Measurements from ENCODE around the gene ALKBH5.

Gene ALKBH5

GRCh38 chr17:18158022-18158600 lies 25.5 kb upstream of the ALKBH5 start:
- peak; percentile 92 to 97 for DNase-seq (ENCODE audit: low read depth in 2 of 2)

- no peak for DNase-seq (ENCODE audit: low read depth in 2 of 2)
Measured at GRCh38 chr17:18159551-18160120, 24.0 kb upstream of the ALKBH5 start.

DNA sequence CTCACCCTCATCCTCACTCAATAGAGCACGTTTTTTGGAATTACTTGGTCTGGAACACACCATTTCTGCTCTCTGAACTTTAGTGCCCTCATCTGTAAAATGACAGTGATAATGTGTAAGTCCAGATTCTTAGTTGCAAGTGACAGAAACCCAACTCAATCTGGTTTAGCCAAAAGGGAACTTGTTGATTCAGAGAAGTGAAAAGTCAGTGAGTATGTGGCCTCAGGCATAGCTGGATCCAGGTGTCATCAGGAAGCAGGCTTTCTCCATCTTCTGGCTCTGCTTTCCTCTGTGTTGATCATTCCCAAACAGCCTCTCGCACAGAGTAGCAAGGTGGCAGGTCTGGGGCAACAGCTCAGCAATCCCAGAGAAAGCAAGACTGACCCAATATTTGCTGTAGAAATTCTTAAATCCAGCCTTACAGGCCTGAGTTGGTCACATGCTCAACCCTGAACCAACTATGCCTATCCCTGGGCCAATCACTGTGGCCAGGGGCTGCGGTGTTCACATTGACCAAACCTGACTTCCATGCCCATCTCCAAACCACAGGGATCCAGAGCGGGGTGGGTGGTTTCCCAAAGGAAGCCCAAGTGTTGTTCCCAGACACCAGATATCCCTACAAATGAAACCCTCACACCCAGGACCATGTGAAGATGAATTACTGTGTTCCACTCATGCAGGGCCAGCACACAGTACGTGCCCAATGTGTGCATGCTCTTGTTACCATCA lies 23.3 kb upstream of the ALKBH5 start:
- DNase-seq (ENCODE audit: low read depth in 2 of 2), result no peak

- no peak for DNase-seq (ENCODE audit: low read depth in 2 of 2)
Measured at GRCh38 chr17:18161207-18162145, 22.2 kb upstream of the ALKBH5 start.

- DNase-seq (ENCODE audit: low read depth in 2 of 2), result no peak
Measured at GRCh38 chr17:18163547-18163946, 20.1 kb upstream of the ALKBH5 start.

DNA sequence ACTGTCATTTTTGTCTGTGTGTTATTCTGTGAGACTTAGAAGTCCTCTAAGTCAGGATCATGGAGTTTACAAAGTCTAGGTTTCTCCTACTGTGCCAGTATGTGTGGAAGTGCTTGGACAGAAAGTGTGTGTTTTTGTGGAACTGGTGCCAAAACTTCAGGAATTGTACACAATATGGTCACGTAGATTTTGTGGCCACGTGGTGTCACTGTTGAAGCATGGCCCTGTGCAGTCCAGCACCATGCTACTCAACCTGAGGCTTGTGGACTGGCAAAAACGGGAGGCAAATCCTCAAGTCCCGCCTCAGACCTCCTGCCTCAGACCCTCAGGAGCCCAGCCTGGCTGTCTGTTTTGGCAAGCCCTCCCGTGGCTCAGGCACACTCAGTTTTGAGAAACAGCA lies 16.7 kb upstream of the ALKBH5 start:
- DNase-seq (ENCODE audit: low read depth in 2 of 2), result no peak

DNA sequence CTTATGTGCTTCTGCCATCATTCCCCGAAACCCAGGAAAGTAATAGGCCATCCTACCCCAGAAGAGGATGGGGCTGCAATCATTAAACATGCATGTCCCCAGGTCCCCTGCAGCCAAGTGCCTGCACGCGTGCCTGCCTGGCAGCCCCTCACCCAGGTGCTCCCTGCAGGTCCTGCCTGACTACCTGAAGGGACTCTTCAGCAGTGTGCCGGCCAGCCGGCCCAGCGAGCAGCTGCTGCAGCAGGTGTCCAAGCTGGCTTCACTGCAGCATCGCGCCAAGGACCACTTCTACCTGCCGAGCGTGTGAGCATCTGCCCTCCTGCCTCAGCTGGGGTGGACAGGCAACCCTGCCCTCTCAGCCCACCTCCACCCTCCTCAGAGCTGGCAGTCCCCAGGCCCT lies 16.2 kb upstream of the ALKBH5 start:
- DNase-seq (ENCODE audit: low read depth in 2 of 2), result no peak

GRCh38 chr17:18172531-18173278 lies 10.9 kb upstream of the ALKBH5 start:
- no peak for DNase-seq (ENCODE audit: low read depth in 2 of 2)

DNA sequence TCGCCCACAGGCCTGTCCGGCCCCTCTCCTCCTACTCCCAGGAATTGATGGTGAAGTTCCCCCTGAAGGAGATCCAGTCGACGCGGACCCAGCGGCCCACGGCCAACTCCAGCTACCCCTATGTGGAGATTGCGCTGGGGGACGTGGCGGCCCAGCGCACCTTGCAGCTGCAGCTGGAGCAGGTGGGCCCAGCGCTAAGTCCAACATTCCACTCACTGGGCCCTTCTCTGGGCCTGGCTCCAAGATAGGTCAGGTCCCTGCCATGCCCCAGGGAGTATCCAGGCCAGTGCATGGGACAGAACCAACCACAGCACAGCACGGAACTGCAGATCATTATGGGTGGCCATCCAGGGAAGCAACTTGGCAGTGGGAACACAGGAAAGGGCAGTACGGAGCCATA lies 9.9 kb upstream of the ALKBH5 start:
- DNase-seq (ENCODE audit: low read depth in 2 of 2), result no peak

DNA sequence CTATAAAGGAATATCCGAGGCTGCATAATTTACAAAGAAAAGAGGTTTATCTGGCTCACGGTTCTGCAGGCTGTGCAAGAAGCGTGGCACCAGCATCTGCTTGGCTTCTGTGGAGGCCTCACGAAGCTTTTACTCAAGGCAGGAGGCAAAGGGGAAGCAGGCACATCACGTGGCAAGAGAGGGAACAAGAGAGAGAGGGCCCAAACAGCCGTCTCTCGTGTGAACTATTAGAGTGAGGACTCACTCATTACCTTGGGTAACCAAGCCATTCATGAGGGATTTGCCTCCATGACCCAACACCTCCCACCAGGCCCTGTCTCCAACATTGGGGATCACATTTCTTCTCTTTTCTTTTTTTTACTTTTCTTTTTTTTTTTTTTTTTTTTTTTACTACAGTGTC lies 7.5 kb upstream of the ALKBH5 start:
- no peak for DNase-seq (ENCODE audit: low read depth in 2 of 2)

DNA sequence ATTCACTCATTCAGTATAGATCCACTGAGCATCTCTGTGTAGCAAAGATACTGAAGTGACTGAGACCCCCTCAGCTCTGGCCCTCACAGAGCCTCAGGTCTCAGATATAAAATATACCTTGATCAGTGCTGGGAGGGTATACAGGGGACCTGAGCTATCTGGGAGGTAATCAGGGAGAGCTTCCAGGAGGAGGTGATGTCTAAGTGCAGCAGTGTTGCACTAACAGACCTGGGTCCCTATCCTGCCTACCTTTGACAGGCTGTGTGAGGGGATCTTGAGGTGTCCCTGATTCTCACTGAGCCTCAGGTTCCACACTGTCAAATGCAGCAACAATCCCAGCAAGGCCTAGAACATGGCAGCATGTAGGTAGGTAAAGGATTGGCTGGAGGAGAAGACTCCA lies 6.5 kb upstream of the ALKBH5 start:
- DNase-seq (ENCODE audit: low read depth in 2 of 2), result no peak

- DNase-seq (ENCODE audit: low read depth in 2 of 2), result no peak
Measured at GRCh38 chr17:18177722-18178121, 5.9 kb upstream of the ALKBH5 start.

DNA sequence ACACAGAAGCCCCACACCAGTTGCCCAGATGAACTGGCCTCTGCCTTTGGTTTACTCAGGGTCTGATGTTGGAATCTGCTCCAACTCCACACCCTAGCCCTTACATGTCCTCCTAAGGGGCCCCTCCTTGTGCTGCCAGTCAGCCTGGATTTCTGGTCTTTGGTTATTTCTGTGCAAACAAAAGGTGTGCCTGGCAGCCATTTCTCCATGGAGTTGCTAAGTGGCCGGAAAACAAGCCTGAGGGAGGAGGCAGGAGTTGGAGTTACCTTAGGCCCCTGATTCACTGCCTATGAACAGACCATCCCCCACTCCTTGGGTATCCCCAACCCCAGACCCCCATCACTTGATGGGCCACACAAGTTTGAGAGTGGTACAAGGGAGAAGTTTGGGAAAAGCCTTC lies 4.4 kb upstream of the ALKBH5 start:
- DNase-seq (ENCODE audit: low read depth in 2 of 2), result no peak

DNA sequence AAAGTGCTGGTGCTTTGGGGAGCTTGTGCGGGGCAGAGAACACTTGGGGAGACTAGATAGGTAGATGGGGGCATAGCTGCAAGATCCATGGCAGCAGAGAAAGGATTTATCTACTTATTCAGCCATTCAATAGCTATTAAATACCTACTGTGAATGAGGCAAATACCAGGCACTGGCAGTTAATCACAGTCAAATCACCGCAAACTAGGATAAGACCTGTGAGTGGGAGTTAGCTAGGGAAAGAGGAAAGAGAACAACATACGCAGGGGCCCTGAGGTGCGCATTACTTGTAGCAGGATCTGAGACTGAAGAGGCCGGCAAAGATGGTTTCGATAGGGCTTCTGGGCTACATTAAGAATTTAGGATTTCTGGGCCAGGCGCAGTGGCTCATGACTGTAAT lies 3.8 kb upstream of the ALKBH5 start:
- DNase-seq (ENCODE audit: low read depth in 2 of 2), result no peak

- DNase-seq (ENCODE audit: low read depth in 2 of 2), result peak in 1 of 2 donors; percentile 20
Measured at GRCh38 chr17:18181358-18181757, 2.3 kb upstream of the ALKBH5 start.

GRCh38 chr17:18182110-18182977 lies 1.3 kb upstream of the ALKBH5 start:
- DNase-seq (ENCODE audit: low read depth in 2 of 2), result no peak

GRCh38 chr17:18182978-18183333 lies 672 bp upstream of the ALKBH5 start:
- peak; percentile 68 to 77 for DNase-seq (ENCODE audit: low read depth in 2 of 2)

DNA sequence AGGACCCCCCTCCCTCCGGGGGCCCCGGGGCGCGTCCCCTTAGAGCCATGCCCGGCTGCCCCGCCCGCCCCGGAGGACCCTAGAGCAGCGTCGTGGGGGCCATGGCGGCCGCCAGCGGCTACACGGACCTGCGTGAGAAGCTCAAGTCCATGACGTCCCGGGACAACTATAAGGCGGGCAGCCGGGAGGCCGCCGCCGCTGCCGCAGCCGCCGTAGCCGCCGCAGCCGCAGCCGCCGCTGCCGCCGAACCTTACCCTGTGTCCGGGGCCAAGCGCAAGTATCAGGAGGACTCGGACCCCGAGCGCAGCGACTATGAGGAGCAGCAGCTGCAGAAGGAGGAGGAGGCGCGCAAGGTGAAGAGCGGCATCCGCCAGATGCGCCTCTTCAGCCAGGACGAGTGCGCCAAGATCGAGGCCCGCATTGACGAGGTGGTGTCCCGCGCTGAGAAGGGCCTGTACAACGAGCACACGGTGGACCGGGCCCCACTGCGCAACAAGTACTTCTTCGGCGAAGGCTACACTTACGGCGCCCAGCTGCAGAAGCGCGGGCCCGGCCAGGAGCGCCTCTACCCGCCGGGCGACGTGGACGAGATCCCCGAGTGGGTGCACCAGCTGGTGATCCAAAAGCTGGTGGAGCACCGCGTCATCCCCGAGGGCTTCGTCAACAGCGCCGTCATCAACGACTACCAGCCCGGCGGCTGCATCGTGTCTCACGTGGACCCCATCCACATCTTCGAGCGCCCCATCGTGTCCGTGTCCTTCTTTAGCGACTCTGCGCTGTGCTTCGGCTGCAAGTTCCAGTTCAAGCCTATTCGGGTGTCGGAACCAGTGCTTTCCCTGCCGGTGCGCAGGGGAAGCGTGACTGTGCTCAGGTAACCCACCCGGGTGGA lies 759 bp downstream of the ALKBH5 start:
- peak; percentile 49 to 54 for DNase-seq (ENCODE audit: low read depth in 2 of 2)

GRCh38 chr17:18185391-18185790 lies 1.8 kb downstream of the ALKBH5 start:
- no peak for DNase-seq (ENCODE audit: low read depth in 2 of 2)
